Medulla oblongata (tissue), 1 donor: Measurements from ENCODE around the gene LPP.
"Not testable (repeated sequence)": the region's sequence is repeated elsewhere in the genome, so short reads cannot be mapped to it uniquely, and the experiment has no call there.

Source experiments
- DNase-seq: peaks from one replicate; pipeline ENCODE4 v3.0.0-alpha.2; 2015; ENCODE audit errors: extremely low spot score

Gene LPP

GRCh38 chr3:188584162-188584529, 430.2 kb downstream of the LPP start:
- DNase-seq, result peak; percentile 31

- peak; percentile 50 for DNase-seq
Observed at GRCh38 chr3:188584958-188585689, 431.2 kb downstream of the LPP start.

GRCh38 chr3:188589071-188589470, 435.1 kb downstream of the LPP start:
- peak; percentile 32 for DNase-seq

- no peak for DNase-seq
Observed at GRCh38 chr3:188589771-188590170, 435.8 kb downstream of the LPP start.

GRCh38 chr3:188590557-188590956, 436.6 kb downstream of the LPP start:
- DNase-seq, result no peak

- DNase-seq, result peak; percentile 68
Observed at GRCh38 chr3:188594139-188594538, 440.2 kb downstream of the LPP start.

- no peak for DNase-seq
Observed at GRCh38 chr3:188595890-188596376, 442.0 kb downstream of the LPP start.

- no peak for DNase-seq
Observed at GRCh38 chr3:188598894-188599293, 444.9 kb downstream of the LPP start.

- no peak for DNase-seq
Observed at GRCh38 chr3:188602111-188602510, 448.2 kb downstream of the LPP start.

- DNase-seq, result no peak
Observed at GRCh38 chr3:188602620-188603019, 448.7 kb downstream of the LPP start.

GRCh38 chr3:188604651-188605050, 450.7 kb downstream of the LPP start:
- no peak for DNase-seq

GRCh38 chr3:188605231-188605630, 451.3 kb downstream of the LPP start:
- no peak for DNase-seq

GRCh38 chr3:188605905-188606304, 451.9 kb downstream of the LPP start:
- DNase-seq, result no peak

GRCh38 chr3:188607805-188608315, 453.9 kb downstream of the LPP start:
- DNase-seq, result no peak

GRCh38 chr3:188608401-188608800, 454.4 kb downstream of the LPP start:
- DNase-seq, result no peak

- not testable (repeated sequence) for DNase-seq
Observed at GRCh38 chr3:188613721-188614120, 459.8 kb downstream of the LPP start.

GRCh38 chr3:188617270-188617669, 463.3 kb downstream of the LPP start:
- DNase-seq, result no peak

GRCh38 chr3:188617988-188618701, 464.2 kb downstream of the LPP start:
- DNase-seq, result no peak

- DNase-seq, result no peak
Observed at GRCh38 chr3:188620752-188621151, 466.8 kb downstream of the LPP start.

GRCh38 chr3:188624384-188624783, 470.4 kb downstream of the LPP start:
- DNase-seq, result peak; percentile 64

GRCh38 chr3:188624828-188625227, 470.9 kb downstream of the LPP start:
- no peak for DNase-seq

- DNase-seq, result no peak
Observed at GRCh38 chr3:188627652-188628051, 473.7 kb downstream of the LPP start.
